HL-60 (cell line): ENCODE data around the gene ETNK2.

Source experiments
- CTCF ChIP-seq: IDR thresholded peaks from one replicate; pipeline ENCODE4 v1.5.1; 2011; ENCODE audit warnings: low read length, control low read depth, inconsistent platforms; ENCODE audit not compliant: insufficient read depth
- POLR2AphosphoS5 ChIP-seq: IDR thresholded peaks from 2 replicates; pipeline ENCODE4 v1.6.1; 2012; ENCODE audit warnings: low read depth

- TF ChIP-seq CTCF (no peak), POLR2AphosphoS5 (no peak)
Observed at GRCh38 chr1:204190212-204191211, 38.7 kb upstream of the ETNK2 start.
